ENCODE measurements around the gene RABGGTA. TPM values are rescaled to one million over a fixed set of nuclear protein-coding genes. Genes with fewer than 3 reads are reported as not detected.
A peak's percentile ranks its signal among the peaks of the same experiment; 100 is the strongest.

The RABGGTA gene
- total and polyA plus RNA-seq, 12 donors, result 17.4 to 37.9 (median 21.1) TPM

GRCh38 chr14:24315807-24316596, 44.6 kb upstream of the RABGGTA start:
- intact Hi-C loops (cut with DNase I), result loop anchor here in 1 of 10 donors (5.0 kb wide), 1 partner anchor 121 kb away; no protein-coding TSS in a partner anchor
- peaks cover 0 to 34% (median 0%) of the 10 kb centered on the region in 9 donors for H3K36me3 ChIP-seq
- peak overlapping the region in 5 of 10 donors; percentile 6 to 36 (median 20) for H3K4me3 ChIP-seq
- 32 to 33% methylated on average over 64 to 70 of the region's 70 CpGs for WGBS, 2 donors
- H3K27ac ChIP-seq, result peak overlapping the region in 9 of 10 donors; percentile 50 to 88 (median 72)
- peaks cover 0 to 38% (median 4%) of the 10 kb centered on the region in 7 donors for H3K27me3 ChIP-seq
- H3K9me3 ChIP-seq, result no peaks in the 10 kb centered on the region
- peak; percentile 56 to 67 for DNase-seq
- peaks cover 11 to 82% (median 61%) of the 10 kb centered on the region in 9 donors for H3K4me1 ChIP-seq
- TF ChIP-seq CTCF (IDR thresholded peaks at IDR 0.05), result peak in 7 of 9 donors; percentile 27 to 63 (median 42)
- peak; percentile 53 to 76 (median 66) for ATAC-seq

- H3K4me3 ChIP-seq, result peak overlapping the region in 2 of 10 donors; percentile 21 to 36
- H3K27ac ChIP-seq, result peak overlapping the region in 9 of 10 donors; percentile 50 to 88 (median 72)
- ATAC-seq, result no peak
- DNase-seq, result no peak
- 79% methylated on average over 10 of the region's 10 CpGs for WGBS, 2 donors
- no peak for TF ChIP-seq CTCF (IDR thresholded peaks at IDR 0.05)
- H3K27me3 ChIP-seq, result peaks cover 0 to 38% (median 4%) of the 10 kb centered on the region in 7 donors
- intact Hi-C loops (cut with DNase I), result loop anchor here in 1 of 10 donors (5.0 kb wide), 1 partner anchor 122 kb away; no protein-coding TSS in a partner anchor
- H3K36me3 ChIP-seq, result peaks cover 0 to 28% (median 0%) of the 10 kb centered on the region in 9 donors
- H3K4me1 ChIP-seq, result peaks cover 13 to 88% (median 65%) of the 10 kb centered on the region in 9 donors
- H3K9me3 ChIP-seq, result no peaks in the 10 kb centered on the region
Observed at GRCh38 chr14:24315243-24315806, 43.9 kb upstream of the RABGGTA start.

- intact Hi-C loops (cut with DNase I), result loop anchor here in 1 of 10 donors (5.0 kb wide), 2 partner anchors 123 to 302 kb away; no protein-coding TSS in a partner anchor
- 73 to 83% methylated on average over 5 of the region's 5 CpGs for WGBS, 2 donors
- Histone ChIP-seq H3K4me1 (peaks cover 20 to 96% (median 72%) of the 10 kb centered on the region in 9 donors), H3K27ac (peak overlapping the region in 8 of 10 donors; percentile 3 to 95 (median 83)), H3K27me3 (peaks cover 0 to 34% (median 4%) of the 10 kb centered on the region in 7 donors), H3K9me3 (no peaks in the 10 kb centered on the region), H3K36me3 (peaks cover 0 to 20% (median 0%) of the 10 kb centered on the region in 9 donors), H3K4me3 (peak overlapping the region in 1 of 10 donors; percentile 36)
- no peak for TF ChIP-seq CTCF (IDR thresholded peaks at IDR 0.05)
- no peak for ATAC-seq
- DNase-seq, result no peak
Observed at GRCh38 chr14:24314377-24315193, 43.2 kb upstream of the RABGGTA start.
